Left cardiac atrium (tissue), 4 donors: ENCODE results near the gene NT5DC3. TPM values are rescaled to one million over a fixed set of nuclear protein-coding genes. Genes with fewer than 3 reads are reported as not detected.

Experiments used
- ATAC-seq, 2 donors: fragments of 200-7000 bp; cut with Tn5 transposase; one replicate each; pipeline ENCODE4 v1.9.1; 2020; ENCODE audit warnings: mild to moderate bottlenecking in 2 of 2, moderate library complexity in 2 of 2
- DNase-seq: peaks from one replicate; pipeline ENCODE4 v3.0.0-alpha.2; 2020
- intact Hi-C, 2 donors: fragments of 100-400 bp; cut with DNase I; formaldehyde crosslinking; loops; one replicate each; pipeline versions ENCODE4 v1.14.1 to v1.15.1; 2022 to 2023
- total RNA-seq, 2 donors: library from RNA; stranded (reverse); fragmentation: NEBNext Ultra II Directional; extraction: Animal tissue kit (Norgen Biotek cat#: 25700); gene quantifications; one replicate each; pipeline ENCODE4 v1.2.1, GENCODE V29; 2021
- donor health status: DM: no; HTN: yes; CAD: no.
- donor health status: DM: no; HTN: yes; CAD: no; lungs with severe emphysema.
- donor health status: DM: yes; HTN: yes; CAD: no.
- donor health status: Dilated cardiomyopathy.

NT5DC3 gene
- total RNA-seq, 2 donors from 2014 or later = 2.4 to 4.9 TPM

DNA sequence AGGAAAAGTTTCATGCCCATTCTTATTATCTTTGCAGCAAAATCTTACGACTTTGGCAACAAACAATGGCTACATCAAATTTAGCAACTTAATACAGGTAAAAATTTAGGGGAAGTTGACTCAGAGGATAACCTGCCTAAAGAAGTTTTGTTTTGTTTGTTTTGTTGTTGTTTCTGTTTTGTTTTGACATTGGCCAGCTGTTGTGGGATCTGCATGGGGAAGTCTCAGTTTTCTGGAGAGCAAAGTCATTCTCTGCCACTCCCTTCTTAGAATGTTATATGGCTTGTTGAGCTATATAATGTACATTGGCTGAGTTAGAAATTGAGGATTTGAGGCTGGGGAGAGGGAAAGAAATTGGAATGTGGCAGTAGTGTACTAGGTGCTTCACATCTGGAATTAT lies 109.5 kb downstream of the NT5DC3 start:
- intact Hi-C loops = no loop called here
- no peak for ATAC-seq
- DNase-seq = no peak

DNA sequence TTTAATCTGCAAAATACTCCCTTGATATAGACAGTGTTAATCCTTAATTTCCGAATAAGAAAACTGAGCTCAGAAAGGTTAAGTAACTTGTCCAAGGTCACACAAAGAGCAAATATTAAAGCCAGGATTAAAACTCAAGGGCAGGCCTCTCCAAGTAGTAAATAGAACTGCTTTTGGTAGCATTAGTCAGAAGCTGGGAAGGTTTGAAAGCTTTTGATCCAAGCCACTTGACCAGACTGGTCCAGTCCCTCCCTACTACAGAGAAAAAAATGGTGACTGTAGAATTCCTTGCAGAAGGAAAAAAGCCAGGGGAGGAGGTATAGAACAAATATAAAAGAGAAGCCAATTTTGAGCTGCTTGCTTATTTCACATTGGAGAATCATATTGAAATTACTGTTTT lies 111.5 kb downstream of the NT5DC3 start:
- no peak for DNase-seq
- intact Hi-C loops = no loop called here
- no peak for ATAC-seq

GRCh38 chr12:103728323-103728722 lies 112.7 kb downstream of the NT5DC3 start:
- intact Hi-C loops = no loop called here
- DNase-seq (no peak), ATAC-seq (no peak)

- ATAC-seq = no peak
- intact Hi-C loops = no loop called here
- DNase-seq = no peak
These were observed 113.4 kb downstream of the NT5DC3 start for GRCh38 chr12:103727638-103728037.

DNA sequence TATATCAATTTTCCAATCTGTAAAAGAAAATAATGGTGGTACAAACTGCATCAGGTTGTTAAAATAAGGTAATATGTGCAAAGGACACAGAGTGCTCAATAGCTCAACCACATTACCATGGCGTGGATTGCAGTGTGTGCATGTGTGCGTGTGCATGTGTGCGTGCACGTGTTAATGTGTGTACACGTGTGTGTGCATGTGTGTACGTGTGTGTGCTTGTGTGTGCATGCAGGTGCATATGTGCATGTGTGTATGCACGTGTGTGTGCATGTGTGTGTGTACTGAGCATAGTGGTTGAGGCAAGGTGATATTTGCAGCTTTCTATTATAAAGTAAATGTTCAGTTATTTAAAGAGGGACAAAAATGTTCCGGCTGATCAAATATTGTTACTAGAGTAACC lies 115.6 kb downstream of the NT5DC3 start:
- intact Hi-C loops = no loop called here
- no peak for ATAC-seq

More for the DNA sequence above, 115.6 kb downstream of the NT5DC3 start:
- no peak for DNase-seq

Other genes with a start within 250 kb of the NT5DC3 start
- 100 to 1,000 TPM; 591 to 724 TPM for gene HSP90B1, start 89.2 kb upstream of the NT5DC3 start, total RNA-seq
- 10 to 100 TPM; 10.8 to 20.1 TPM for gene TDG, start 124.6 kb upstream of the NT5DC3 start, total RNA-seq
- 10 to 100 TPM in 1 of 2 donors, 1 to 10 TPM in 1; 7.5 to 12.8 TPM for gene GLT8D2, start 209.0 kb upstream of the NT5DC3 start, total RNA-seq
- gene HCFC2, start 223.3 kb upstream of the NT5DC3 start, total RNA-seq = 10 to 100 TPM in 1 of 2 donors, 1 to 10 TPM in 1; 9.2 to 10.2 TPM